ENCODE data around the gene CDKN1B. TPM values are rescaled to one million over a fixed set of nuclear protein-coding genes. Genes with fewer than 3 reads are reported as not detected.

CDKN1B gene
- total and polyA plus RNA-seq, 2 of the 13 experiments (the other 11 are each of a cell fraction or from before 2014, with no cell fraction given) = 20.1 to 37.2 TPM

DNA sequence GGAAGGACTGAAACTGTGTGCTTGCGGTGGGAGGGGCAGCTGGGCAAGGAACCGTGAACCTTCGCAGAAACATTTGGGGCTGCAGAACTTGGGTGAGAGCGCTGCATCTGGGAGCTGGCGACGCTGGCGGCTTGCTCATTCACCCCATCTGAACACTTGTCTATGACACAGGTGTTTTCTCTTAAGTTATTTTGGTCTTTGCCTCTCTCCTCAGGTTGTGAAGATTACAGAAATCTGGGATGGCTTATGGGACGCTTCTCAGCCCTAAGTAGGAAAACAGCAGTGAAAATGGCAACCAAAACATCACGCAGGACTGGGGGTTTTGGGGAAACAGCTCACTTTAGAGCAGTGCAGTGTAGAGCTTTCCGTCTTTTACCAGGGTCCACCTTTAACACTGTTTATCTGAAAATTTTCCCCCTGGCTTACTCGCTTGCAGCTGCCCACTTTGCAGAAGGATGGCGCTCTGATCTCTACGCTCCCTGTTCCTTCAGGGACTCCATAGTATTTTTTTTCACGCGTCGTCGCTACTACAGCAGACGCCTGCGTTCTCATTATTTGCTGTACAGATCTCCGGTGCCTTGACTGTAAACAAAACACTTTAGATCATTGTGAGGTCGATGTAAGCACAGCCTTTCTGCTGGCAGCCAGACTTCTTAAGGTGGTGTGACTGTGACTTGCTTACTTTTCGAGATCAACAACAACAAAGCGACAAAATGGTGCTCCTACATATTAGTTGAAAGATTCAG is 2.7 kb upstream of the CDKN1B start (continued):
- 0 out of 2 replicates have a peak, but pooled peaks have one; percentile 13 for TF ChIP-seq PAXIP1 (CRISPR knock-in tag; conservative IDR thresholded peaks at IDR 0.05)
- TF ChIP-seq, protein P1, sequence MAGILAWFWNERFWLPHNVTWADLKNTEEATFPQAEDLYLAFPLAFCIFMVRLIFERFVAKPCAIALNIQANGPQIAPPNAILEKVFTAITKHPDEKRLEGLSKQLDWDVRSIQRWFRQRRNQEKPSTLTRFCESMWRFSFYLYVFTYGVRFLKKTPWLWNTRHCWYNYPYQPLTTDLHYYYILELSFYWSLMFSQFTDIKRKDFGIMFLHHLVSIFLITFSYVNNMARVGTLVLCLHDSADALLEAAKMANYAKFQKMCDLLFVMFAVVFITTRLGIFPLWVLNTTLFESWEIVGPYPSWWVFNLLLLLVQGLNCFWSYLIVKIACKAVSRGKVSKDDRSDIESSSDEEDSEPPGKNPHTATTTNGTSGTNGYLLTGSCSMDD (CRISPR knock-in tag; IDR thresholded peaks at IDR 0.05) = no peak
- TF ChIP-seq ZNF350 (CRISPR knock-in tag; IDR thresholded peaks at IDR 0.05; ENCODE audit: borderline replicate concordance, low read depth) = 0 out of 2 replicates have a peak, but pooled peaks have one; percentile 18
- peak; percentile 39; the same call in 1 of the 2 replicates for TF ChIP-seq ZNF563 (CRISPR knock-in tag; IDR thresholded peaks at IDR 0.05)
- no peak for TF ChIP-seq KDM5B (CRISPR knock-in tag; IDR thresholded peaks at IDR 0.05; ENCODE audit: borderline replicate concordance)
- no peak for TF ChIP-seq MYNN (CRISPR knock-in tag; IDR thresholded peaks at IDR 0.05; ENCODE audit: low read depth)
- TF ChIP-seq HMG20B (CRISPR knock-in tag; conservative IDR thresholded peaks at IDR 0.05) = no peak
- no peak for TF ChIP-seq ZNF446 (CRISPR knock-in tag; IDR thresholded peaks at IDR 0.05)
- no peak for TF ChIP-seq ZNF75D (CRISPR knock-in tag; IDR thresholded peaks at IDR 0.05; ENCODE audit: borderline replicate concordance)
- TF ChIP-seq TCF7L2 (IDR thresholded peaks at IDR 0.05; ENCODE audit: low read depth, low read length) = no peak
- TF ChIP-seq ZNF235 (CRISPR knock-in tag; IDR thresholded peaks at IDR 0.05; ENCODE audit: borderline replicate concordance) = no peak
- TF ChIP-seq, protein P2, sequence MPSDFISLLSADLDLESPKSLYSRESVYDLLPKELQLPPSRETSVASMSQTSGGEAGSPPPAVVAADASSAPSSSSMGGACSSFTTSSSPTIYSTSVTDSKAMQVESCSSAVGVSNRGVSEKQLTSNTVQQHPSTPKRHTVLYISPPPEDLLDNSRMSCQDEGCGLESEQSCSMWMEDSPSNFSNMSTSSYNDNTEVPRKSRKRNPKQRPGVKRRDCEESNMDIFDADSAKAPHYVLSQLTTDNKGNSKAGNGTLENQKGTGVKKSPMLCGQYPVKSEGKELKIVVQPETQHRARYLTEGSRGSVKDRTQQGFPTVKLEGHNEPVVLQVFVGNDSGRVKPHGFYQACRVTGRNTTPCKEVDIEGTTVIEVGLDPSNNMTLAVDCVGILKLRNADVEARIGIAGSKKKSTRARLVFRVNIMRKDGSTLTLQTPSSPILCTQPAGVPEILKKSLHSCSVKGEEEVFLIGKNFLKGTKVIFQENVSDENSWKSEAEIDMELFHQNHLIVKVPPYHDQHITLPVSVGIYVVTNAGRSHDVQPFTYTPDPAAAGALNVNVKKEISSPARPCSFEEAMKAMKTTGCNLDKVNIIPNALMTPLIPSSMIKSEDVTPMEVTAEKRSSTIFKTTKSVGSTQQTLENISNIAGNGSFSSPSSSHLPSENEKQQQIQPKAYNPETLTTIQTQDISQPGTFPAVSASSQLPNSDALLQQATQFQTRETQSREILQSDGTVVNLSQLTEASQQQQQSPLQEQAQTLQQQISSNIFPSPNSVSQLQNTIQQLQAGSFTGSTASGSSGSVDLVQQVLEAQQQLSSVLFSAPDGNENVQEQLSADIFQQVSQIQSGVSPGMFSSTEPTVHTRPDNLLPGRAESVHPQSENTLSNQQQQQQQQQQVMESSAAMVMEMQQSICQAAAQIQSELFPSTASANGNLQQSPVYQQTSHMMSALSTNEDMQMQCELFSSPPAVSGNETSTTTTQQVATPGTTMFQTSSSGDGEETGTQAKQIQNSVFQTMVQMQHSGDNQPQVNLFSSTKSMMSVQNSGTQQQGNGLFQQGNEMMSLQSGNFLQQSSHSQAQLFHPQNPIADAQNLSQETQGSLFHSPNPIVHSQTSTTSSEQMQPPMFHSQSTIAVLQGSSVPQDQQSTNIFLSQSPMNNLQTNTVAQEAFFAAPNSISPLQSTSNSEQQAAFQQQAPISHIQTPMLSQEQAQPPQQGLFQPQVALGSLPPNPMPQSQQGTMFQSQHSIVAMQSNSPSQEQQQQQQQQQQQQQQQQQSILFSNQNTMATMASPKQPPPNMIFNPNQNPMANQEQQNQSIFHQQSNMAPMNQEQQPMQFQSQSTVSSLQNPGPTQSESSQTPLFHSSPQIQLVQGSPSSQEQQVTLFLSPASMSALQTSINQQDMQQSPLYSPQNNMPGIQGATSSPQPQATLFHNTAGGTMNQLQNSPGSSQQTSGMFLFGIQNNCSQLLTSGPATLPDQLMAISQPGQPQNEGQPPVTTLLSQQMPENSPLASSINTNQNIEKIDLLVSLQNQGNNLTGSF (CRISPR knock-in tag; IDR thresholded peaks at IDR 0.05) = no peak
- no peak for TF ChIP-seq SMYD3 (CRISPR knock-in tag; IDR thresholded peaks at IDR 0.05)
- no peak for TF ChIP-seq ZNF703 (CRISPR knock-in tag; IDR thresholded peaks at IDR 0.05; ENCODE audit: borderline replicate concordance)
- TF ChIP-seq NCOR1 (IDR thresholded peaks at IDR 0.05; ENCODE audit: borderline replicate concordance, low read length) = no peak
- TF ChIP-seq ZBTB20 (CRISPR knock-in tag; IDR thresholded peaks at IDR 0.05; ENCODE audit: borderline replicate concordance, low read depth) = no peak
